HG02943 (cell line): ENCODE data around the gene APOD.

ENCODE experiments used
- ATAC-seq: cut with Tn5 transposase; IDR thresholded peaks from one replicate; pipeline ENCODE4 v1.9.1; 2021; ENCODE audit warnings: mild to moderate bottlenecking, low read depth, moderate library complexity; ENCODE audit not compliant: unreplicated experiment

The APOD gene

GRCh38 chr3:195539479-195539878 lies 44.3 kb downstream of the APOD start:
- no peak for ATAC-seq

DNA sequence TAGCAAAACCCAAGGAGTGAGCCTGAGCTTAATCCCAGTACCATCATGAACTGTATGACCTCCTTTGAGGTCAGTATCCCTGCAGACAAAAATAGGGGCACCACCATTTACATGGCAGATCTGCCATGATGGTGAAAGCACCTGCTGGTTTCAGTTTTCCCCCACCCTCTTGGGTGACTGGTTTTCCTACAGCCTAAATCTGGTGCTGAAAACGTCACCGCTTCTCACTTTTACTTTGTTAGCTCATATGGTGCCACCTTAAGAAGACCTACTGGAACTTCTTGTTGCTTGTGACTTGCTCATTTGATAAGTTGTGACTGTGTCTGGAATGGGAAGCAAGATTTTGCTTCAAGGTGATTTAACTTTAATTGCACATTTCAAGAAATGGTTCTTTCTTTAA lies 45.7 kb downstream of the APOD start:
- no peak for ATAC-seq

GRCh38 chr3:195535293-195535692 lies 48.4 kb downstream of the APOD start:
- ATAC-seq: no peak

DNA sequence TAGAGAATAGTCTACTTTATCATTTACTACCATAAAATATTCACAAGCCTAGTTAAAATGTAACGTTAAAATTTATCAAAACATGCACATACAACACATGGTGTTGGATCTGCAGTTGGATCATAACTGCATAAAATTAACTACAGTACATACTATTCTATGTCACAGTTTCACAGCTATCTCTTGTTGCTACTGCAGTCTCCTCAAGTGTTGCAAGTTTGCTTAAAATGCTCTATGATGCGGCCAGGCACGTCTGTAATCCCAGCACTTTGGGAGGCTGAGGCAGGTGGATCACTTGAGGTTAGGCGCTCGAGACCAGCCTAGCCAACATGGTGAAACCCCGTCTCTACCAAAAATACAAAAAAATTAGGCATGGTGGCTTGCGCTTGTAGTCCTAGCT lies 50.9 kb downstream of the APOD start:
- no peak for ATAC-seq

- no peak for ATAC-seq
These were observed 51.4 kb downstream of the APOD start for GRCh38 chr3:195532345-195532744.

- ATAC-seq: no peak
These were observed 52.1 kb downstream of the APOD start for GRCh38 chr3:195531683-195532082.

DNA sequence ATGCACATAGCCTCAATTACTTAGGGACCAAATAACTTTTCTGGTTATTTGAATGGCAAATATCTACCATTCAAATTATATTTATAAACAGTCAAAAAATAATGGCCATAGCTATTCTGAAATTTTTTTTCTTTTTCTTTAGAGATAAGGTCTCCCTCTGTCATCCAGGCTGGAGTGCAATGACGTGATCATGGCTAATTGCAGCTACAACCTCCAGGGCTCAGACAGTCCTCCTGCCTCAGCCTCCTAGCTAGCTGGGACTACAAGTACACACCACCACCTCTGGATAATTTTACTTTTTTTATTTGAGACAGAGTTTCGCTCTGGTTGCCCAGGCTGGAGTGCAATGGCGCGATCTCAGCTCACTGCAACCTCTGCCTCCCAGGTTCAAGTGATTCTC lies 57.2 kb downstream of the APOD start:
- ATAC-seq: no peak

- ATAC-seq: no peak
These were observed 59.4 kb downstream of the APOD start for GRCh38 chr3:195524171-195524896.

DNA sequence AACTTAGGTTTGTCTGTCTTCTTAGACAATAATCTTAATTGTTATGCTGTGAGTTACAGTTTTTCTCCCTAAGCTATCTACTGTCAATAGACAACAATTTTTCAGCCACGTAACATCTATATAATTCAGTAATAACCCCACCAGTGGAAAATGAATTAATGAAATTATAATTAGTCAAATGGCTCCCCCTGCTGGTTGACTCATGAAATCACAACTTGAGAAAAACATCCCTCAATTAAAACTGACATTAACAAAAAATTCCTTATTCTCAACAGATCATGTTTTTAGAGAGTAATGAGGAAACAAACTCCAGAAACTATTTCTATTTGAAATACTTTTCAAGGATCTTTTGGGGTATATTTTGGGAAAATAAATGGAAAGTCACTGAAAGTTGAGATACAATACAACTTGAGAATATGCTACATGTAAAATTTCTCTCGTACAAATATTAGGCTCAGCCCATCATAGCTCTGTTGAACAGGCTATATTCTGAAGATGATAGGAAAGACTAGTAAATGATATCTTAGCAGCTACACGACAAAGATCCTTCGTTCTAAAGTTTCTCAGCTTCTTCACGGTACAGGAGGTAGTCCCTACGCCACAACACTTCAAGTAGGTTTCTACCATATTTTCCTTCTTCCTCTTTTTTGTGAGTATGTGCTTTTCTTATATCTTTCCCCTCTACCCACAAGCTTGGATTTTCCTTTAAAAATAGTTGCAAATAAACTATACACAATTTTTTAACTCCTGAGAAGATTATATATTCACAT lies 61.3 kb downstream of the APOD start:
- no peak for ATAC-seq
